ENCODE measurements around the gene FAM184B.

The FAM184B gene

GRCh38 chr4:17766826-17767458 is 14.5 kb downstream of the FAM184B start:
- no peaks in the 10 kb centered on the region for H3K79me2 ChIP-seq (ENCODE audit: insufficient read depth, low read length)
- no peak overlapping the region for H3K9ac ChIP-seq (ENCODE audit: low read depth, low read length, poor library complexity, severe bottlenecking)
- no peak overlapping the region for H2AFZ ChIP-seq (ENCODE audit: low read length)
- H3K4me3 ChIP-seq (ENCODE audit: low read length, poor library complexity, severe bottlenecking) = no peak overlapping the region
- no peaks in the 10 kb centered on the region for H3K9me3 ChIP-seq (ENCODE audit: insufficient read depth, low read depth, low read length)
- H4K20me1 ChIP-seq (ENCODE audit: insufficient read depth, low read length, poor library complexity, severe bottlenecking) = no peaks in the 10 kb centered on the region
- no peaks in the 10 kb centered on the region for H3F3A ChIP-seq (ENCODE audit: low read depth)
- H3K4me1 ChIP-seq (ENCODE audit: insufficient read depth, low read length, poor library complexity, severe bottlenecking) = peaks cover 5% of the 10 kb centered on the region
- no peaks in the 10 kb centered on the region for H3K36me3 ChIP-seq (ENCODE audit: insufficient read depth, low read length)
- H3K9me2 ChIP-seq (replicated peaks; ENCODE audit: low read depth, low read length) = no peaks in the 10 kb centered on the region
- TF ChIP-seq CTCF (conservative IDR thresholded peaks at IDR 0.05; ENCODE audit: low read length) = no peak
- no peak for TF ChIP-seq EZH2phosphoT487 (IDR thresholded peaks at IDR 0.05; ENCODE audit: borderline replicate concordance)
- no peak overlapping the region for H3K4me2 ChIP-seq (ENCODE audit: low read depth, low read length, poor library complexity, severe bottlenecking)
- no peaks in the 10 kb centered on the region for H3K27me3 ChIP-seq (ENCODE audit: insufficient read depth, low read length, poor library complexity, severe bottlenecking)

GRCh38 chr4:17765514-17766286 is 15.7 kb downstream of the FAM184B start:
- Histone ChIP-seq H3K4me3 (ENCODE audit: low read length, poor library complexity, severe bottlenecking) (peak overlapping the region; percentile 62), H3K36me3 (ENCODE audit: insufficient read depth, low read length) (no peaks in the 10 kb centered on the region), H2AFZ (ENCODE audit: low read length) (peak overlapping the region; percentile 91), H3K4me1 (ENCODE audit: insufficient read depth, low read length, poor library complexity, severe bottlenecking) (peaks cover 5% of the 10 kb centered on the region), H3F3A (ENCODE audit: low read depth) (no peaks in the 10 kb centered on the region), H3K9me3 (ENCODE audit: insufficient read depth, low read depth, low read length) (no peaks in the 10 kb centered on the region), H3K9ac (ENCODE audit: low read depth, low read length, poor library complexity, severe bottlenecking) (peak overlapping the region; percentile 30), H3K79me2 (ENCODE audit: insufficient read depth, low read length) (no peaks in the 10 kb centered on the region), H3K4me2 (ENCODE audit: low read depth, low read length, poor library complexity, severe bottlenecking) (peak overlapping the region; percentile 72), H3K9me2 (replicated peaks; ENCODE audit: low read depth, low read length) (no peaks in the 10 kb centered on the region), H4K20me1 (ENCODE audit: insufficient read depth, low read length, poor library complexity, severe bottlenecking) (no peaks in the 10 kb centered on the region), H3K27me3 (ENCODE audit: insufficient read depth, low read length, poor library complexity, severe bottlenecking) (no peaks in the 10 kb centered on the region)
- TF ChIP-seq EZH2phosphoT487 (IDR thresholded peaks at IDR 0.05; ENCODE audit: borderline replicate concordance) = no peak
- no peak for TF ChIP-seq CTCF (conservative IDR thresholded peaks at IDR 0.05; ENCODE audit: low read length)

- no peak overlapping the region for H2AFZ ChIP-seq (ENCODE audit: low read length)
- no peaks in the 10 kb centered on the region for H3K9me2 ChIP-seq (replicated peaks; ENCODE audit: low read depth, low read length)
- no peak for TF ChIP-seq CTCF (conservative IDR thresholded peaks at IDR 0.05; ENCODE audit: low read length)
- no peak for TF ChIP-seq EZH2phosphoT487 (IDR thresholded peaks at IDR 0.05; ENCODE audit: borderline replicate concordance)
- H3K9me3 ChIP-seq (ENCODE audit: insufficient read depth, low read depth, low read length) = no peaks in the 10 kb centered on the region
- H3K4me1 ChIP-seq (ENCODE audit: insufficient read depth, low read length, poor library complexity, severe bottlenecking) = peaks cover 5% of the 10 kb centered on the region
- H3K36me3 ChIP-seq (ENCODE audit: insufficient read depth, low read length) = no peaks in the 10 kb centered on the region
- no peaks in the 10 kb centered on the region for H3F3A ChIP-seq (ENCODE audit: low read depth)
- no peaks in the 10 kb centered on the region for H3K79me2 ChIP-seq (ENCODE audit: insufficient read depth, low read length)
- no peak overlapping the region for H3K9ac ChIP-seq (ENCODE audit: low read depth, low read length, poor library complexity, severe bottlenecking)
- H4K20me1 ChIP-seq (ENCODE audit: insufficient read depth, low read length, poor library complexity, severe bottlenecking) = no peaks in the 10 kb centered on the region
- no peaks in the 10 kb centered on the region for H3K27me3 ChIP-seq (ENCODE audit: insufficient read depth, low read length, poor library complexity, severe bottlenecking)
- no peak overlapping the region for H3K4me3 ChIP-seq (ENCODE audit: low read length, poor library complexity, severe bottlenecking)
- no peak overlapping the region for H3K4me2 ChIP-seq (ENCODE audit: low read depth, low read length, poor library complexity, severe bottlenecking)
Measured at GRCh38 chr4:17763931-17764330, 17.5 kb downstream of the FAM184B start.
